NCI-H2081 (cell line): Measurements from ENCODE around the gene USP6.
"Not testable (repeated sequence)": the region's sequence is repeated elsewhere in the genome, so short reads cannot be mapped to it uniquely, and the experiment has no call there.

Source experiments
- DNase-seq, 2 experiments: peaks; one replicate each; lab custom pipeline; 2025; lab: John Stamatoyannopoulos, UW

USP6 gene

GRCh38 chr17:5115673-5116651, at the start of gene USP6:
Gene USP6, plus strand, starts transcription at chr17:5116032. Its CDS starts 14,336 bp downstream, at chr17:5130368.
- DNase-seq, result no peak

GRCh38 chr17:5068236-5068635, 47.6 kb upstream of the USP6 start:
- no peak for DNase-seq

GRCh38 chr17:5069724-5070123, 46.1 kb upstream of the USP6 start:
- no peak for DNase-seq

GRCh38 chr17:5075472-5075871, 40.4 kb upstream of the USP6 start:
- DNase-seq, result not testable (repeated sequence)

GRCh38 chr17:5077275-5077674, 38.6 kb upstream of the USP6 start:
- not testable (repeated sequence) for DNase-seq

- DNase-seq, result no peak
Observed at GRCh38 chr17:5077781-5078105, 38.1 kb upstream of the USP6 start.

- peak; percentile 66 to 89 for DNase-seq
Observed at GRCh38 chr17:5078106-5079028, 37.5 kb upstream of the USP6 start, which contains the start of gene ZFP3. Gene ZFP3, plus strand, starts transcription at chr17:5078467. Its CDS starts 13,038 bp downstream, at chr17:5091505.

GRCh38 chr17:5080591-5080990, 35.2 kb upstream of the USP6 start:
- no peak for DNase-seq

GRCh38 chr17:5092218-5093010, 23.4 kb upstream of the USP6 start:
- DNase-seq, result no peak

- DNase-seq, result no peak
Observed at GRCh38 chr17:5096731-5097100, 19.1 kb upstream of the USP6 start.

- DNase-seq, result no peak
Observed at GRCh38 chr17:5097101-5097834, 18.6 kb upstream of the USP6 start.

- no peak for DNase-seq
Observed at GRCh38 chr17:5099271-5099670, 16.6 kb upstream of the USP6 start.

- no peak for DNase-seq
Observed at GRCh38 chr17:5100832-5101231, 15.0 kb upstream of the USP6 start.

- DNase-seq, result no peak
Observed at GRCh38 chr17:5110816-5111215, 5.0 kb upstream of the USP6 start.

GRCh38 chr17:5111402-5112204, 4.2 kb upstream of the USP6 start, which contains the start of gene ZNF232:
Gene ZNF232, minus strand, starts transcription at chr17:5111878. Its CDS starts 56 bp downstream, at chr17:5111822.
- DNase-seq, result peak; percentile 88 to 89

- DNase-seq, result no peak
Observed at GRCh38 chr17:5118219-5118618, 2.4 kb downstream of the USP6 start.

GRCh38 chr17:5120036-5120435, 4.2 kb downstream of the USP6 start:
- DNase-seq, result no peak

- not testable (repeated sequence) for DNase-seq
Observed at GRCh38 chr17:5120436-5121185, 4.8 kb downstream of the USP6 start.

GRCh38 chr17:5121186-5121841, 5.5 kb downstream of the USP6 start:
- no peak for DNase-seq
